Left hindlimb (tissue), 1 donor: ENCODE data around the gene SERPINA5.

Source experiments
- DNase-seq: peaks from one replicate; pipeline ENCODE4 v3.0.0-alpha.2; 2018

Gene SERPINA5

GRCh38 chr14:94581127-94581999 is at the start of gene SERPINA5:
Gene SERPINA5 (plus strand): TSS chr14:94581426. CDS start chr14:94587363, 5,937 bp downstream.
- peak; percentile 70 for DNase-seq

GRCh38 chr14:94532447-94532846 is 48.8 kb upstream of the SERPINA5 start:
- no peak for DNase-seq

GRCh38 chr14:94535506-94535905 is 45.7 kb upstream of the SERPINA5 start:
- no peak for DNase-seq

GRCh38 chr14:94536836-94537235 is 44.4 kb upstream of the SERPINA5 start:
- no peak for DNase-seq

- DNase-seq = no peak
These were observed 43.0 kb upstream of the SERPINA5 start for GRCh38 chr14:94538070-94538740.

GRCh38 chr14:94539181-94539580 is 42.0 kb upstream of the SERPINA5 start:
- DNase-seq = no peak

GRCh38 chr14:94540031-94540794 is 41.0 kb upstream of the SERPINA5 start:
- no peak for DNase-seq

GRCh38 chr14:94541234-94541975 is 39.8 kb upstream of the SERPINA5 start:
- DNase-seq = no peak

- no peak for DNase-seq
These were observed 39.0 kb upstream of the SERPINA5 start for GRCh38 chr14:94542111-94542810.

- DNase-seq = no peak
These were observed 38.3 kb upstream of the SERPINA5 start for GRCh38 chr14:94542811-94543440.

- no peak for DNase-seq
These were observed 37.6 kb upstream of the SERPINA5 start for GRCh38 chr14:94543449-94544124.

- DNase-seq = no peak
These were observed 36.5 kb upstream of the SERPINA5 start for GRCh38 chr14:94544726-94545125.

- DNase-seq = no peak
These were observed 35.9 kb upstream of the SERPINA5 start for GRCh38 chr14:94545131-94545841.

GRCh38 chr14:94547151-94547680 is 34.0 kb upstream of the SERPINA5 start:
- DNase-seq = no peak

GRCh38 chr14:94547726-94548125 is 33.5 kb upstream of the SERPINA5 start:
- DNase-seq = no peak

- no peak for DNase-seq
These were observed 32.9 kb upstream of the SERPINA5 start for GRCh38 chr14:94548131-94548998.

GRCh38 chr14:94548999-94549985 is 31.9 kb upstream of the SERPINA5 start:
- peak; percentile 58 for DNase-seq

GRCh38 chr14:94550041-94550440 is 31.2 kb upstream of the SERPINA5 start:
- DNase-seq = no peak
